ENCODE results near the gene JAML.

DNA sequence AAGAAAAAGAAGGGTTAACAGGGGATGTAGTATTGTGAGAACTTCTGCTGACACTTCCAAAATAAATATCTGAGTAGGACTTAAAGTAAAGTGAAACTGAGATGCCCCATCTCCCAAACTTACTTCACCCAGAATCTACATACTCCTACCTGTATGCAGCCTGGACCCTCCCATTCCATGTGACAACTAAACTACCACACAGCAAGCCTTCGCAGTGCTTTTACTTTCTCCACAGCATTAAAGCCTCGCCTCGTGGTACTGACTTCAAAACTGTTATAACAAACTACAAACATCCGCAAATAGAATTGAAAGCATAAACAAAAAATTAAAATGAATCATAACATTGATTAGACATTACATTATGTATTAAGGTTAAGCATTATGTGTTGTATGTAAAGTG, 38.3 kb upstream of the JAML start:
- TF ChIP-seq, protein P1, sequence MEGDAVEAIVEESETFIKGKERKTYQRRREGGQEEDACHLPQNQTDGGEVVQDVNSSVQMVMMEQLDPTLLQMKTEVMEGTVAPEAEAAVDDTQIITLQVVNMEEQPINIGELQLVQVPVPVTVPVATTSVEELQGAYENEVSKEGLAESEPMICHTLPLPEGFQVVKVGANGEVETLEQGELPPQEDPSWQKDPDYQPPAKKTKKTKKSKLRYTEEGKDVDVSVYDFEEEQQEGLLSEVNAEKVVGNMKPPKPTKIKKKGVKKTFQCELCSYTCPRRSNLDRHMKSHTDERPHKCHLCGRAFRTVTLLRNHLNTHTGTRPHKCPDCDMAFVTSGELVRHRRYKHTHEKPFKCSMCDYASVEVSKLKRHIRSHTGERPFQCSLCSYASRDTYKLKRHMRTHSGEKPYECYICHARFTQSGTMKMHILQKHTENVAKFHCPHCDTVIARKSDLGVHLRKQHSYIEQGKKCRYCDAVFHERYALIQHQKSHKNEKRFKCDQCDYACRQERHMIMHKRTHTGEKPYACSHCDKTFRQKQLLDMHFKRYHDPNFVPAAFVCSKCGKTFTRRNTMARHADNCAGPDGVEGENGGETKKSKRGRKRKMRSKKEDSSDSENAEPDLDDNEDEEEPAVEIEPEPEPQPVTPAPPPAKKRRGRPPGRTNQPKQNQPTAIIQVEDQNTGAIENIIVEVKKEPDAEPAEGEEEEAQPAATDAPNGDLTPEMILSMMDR (IDR thresholded peaks at IDR 0.05), result no peak
- TF ChIP-seq POLR2A (IDR thresholded peaks at IDR 0.05) (no peak), POLR2AphosphoS5 (IDR thresholded peaks at IDR 0.05; ENCODE audit: insufficient read depth in 1 of 2, low read depth in 1 of 2) (no peak)

Data from vagina (tissue), 2 donors.